Body of pancreas (tissue), 4 donors: ENCODE results near the gene SKIL. TPM values are rescaled to one million over a fixed set of nuclear protein-coding genes. Genes with fewer than 3 reads are reported as not detected.

Experiments
- ATAC-seq: fragments of 150-250 bp; one replicate; pipeline ENCODE4 v1.9.1; 2016
- DNase-seq, 4 donors: peaks; one replicate each; pipeline ENCODE4 v3.0.0-alpha.2; 2019
- H3K27ac ChIP-seq, 4 donors: fragments of 200-600 bp; sonication (generic); 1 replicate in 3 of 4; 2 replicates in 1 of 4; pipeline versions ENCODE4 v1.5.1 to v1.6.1; 2016 to 2019; ENCODE audit warnings: mild to moderate bottlenecking in 1 of 4, mixed read lengths in 1 of 4, moderate library complexity in 1 of 4
- H3K27me3 ChIP-seq, 2 donors: fragments of 200-600 bp; sonication (generic); one replicate each; pipeline ENCODE4 v1.6.0; 2016; ENCODE audit warnings: mild to moderate bottlenecking in 1 of 2
- H3K36me3 ChIP-seq, 2 donors: fragments of 200-600 bp; sonication (generic); replicated peaks in 1 of 2; 2 replicates each; pipeline ENCODE4 v1.5.1; 2016; ENCODE audit warnings: low read depth in 2 of 2; ENCODE audit not compliant: insufficient read depth in 1 of 2
- H3K4me1 ChIP-seq: fragments of 200-600 bp; sonication (generic); one replicate; pipeline ENCODE4 v1.6.0; 2016
- H3K4me3 ChIP-seq, 2 donors: fragments of 200-600 bp; sonication (generic); 1 replicate in 1 of 2; 2 replicates in 1 of 2; pipeline ENCODE4 v1.5.1; 2016 to 2019
- H3K9me3 ChIP-seq, 3 donors: fragments of 200-600 bp; sonication (generic); 1 replicate in 2 of 3; 2 replicates in 1 of 3; pipeline ENCODE4 v1.5.1; 2016
- CTCF ChIP-seq, 7 experiments: fragments of 450-650 bp in 4 of 7; fragments of 200-600 bp in 3 of 7; sonication (generic) in 3 of 7; IDR thresholded peaks; one replicate each; pipeline ENCODE4 v1.5.1; 2016 to 2019; ENCODE audit warnings: antibody characterized with exemption in 7 of 7
- POLR2A ChIP-seq, 3 donors: fragments of 450-650 bp; IDR thresholded peaks; one replicate each; pipeline ENCODE4 v1.6.1; 2016; ENCODE audit warnings: antibody characterized with exemption in 3 of 3, mild to moderate bottlenecking in 2 of 3
- WGBS, 2 donors: methylation state at CpG; one replicate each; pipeline ENCODE4 v1.1.5; 2017; 5-methylcytosine and 5-hydroxymethylcytosine counted together
- intact Hi-C: fragments of 100-400 bp; cut with DNase I; formaldehyde crosslinking; loops from one replicate; pipeline ENCODE4 v1.15.1; 2023
- total RNA-seq, 2 donors: library from RNA; depleted of rRNA; stranded (reverse); fragments of >200 nt; gene quantifications; one replicate each; pipeline ENCODE4 v1.1.0, GENCODE V29; 2016

Gene SKIL
- total RNA-seq, 2 donors from 2014 or later, result 17.5 to 22.6 TPM

GRCh38 chr3:170420307-170420821 is 62.8 kb downstream of the SKIL start:
- Histone ChIP-seq H3K4me1 (peaks cover 19% of the 10 kb centered on the region), H3K27me3 (peaks cover 0 to 8% of the 10 kb centered on the region in 2 donors), H3K27ac (no peak overlapping the region), H3K4me3 (no peak overlapping the region), H3K36me3 (no peaks in the 10 kb centered on the region), H3K9me3 (no peaks in the 10 kb centered on the region)
- no peak for TF ChIP-seq POLR2A (IDR thresholded peaks at IDR 0.05)
- TF ChIP-seq CTCF (IDR thresholded peaks at IDR 0.05), result no peak
- DNase-seq (no peak), ATAC-seq (no peak)
- intact Hi-C loops, result no loop called here
- WGBS, 2 donors, result 60 to 71% methylated on average over 17 of the region's 17 CpGs

GRCh38 chr3:170421111-170421641 is 63.7 kb downstream of the SKIL start:
- H3K36me3 ChIP-seq, result no peaks in the 10 kb centered on the region
- peaks cover 0 to 8% of the 10 kb centered on the region in 2 donors for H3K27me3 ChIP-seq
- ATAC-seq (no peak), DNase-seq (no peak)
- intact Hi-C loops, result no loop called here
- 68 to 70% methylated on average over 10 to 12 of the region's 12 CpGs for WGBS, 2 donors
- no peaks in the 10 kb centered on the region for H3K9me3 ChIP-seq
- TF ChIP-seq CTCF (IDR thresholded peaks at IDR 0.05) (no peak), POLR2A (IDR thresholded peaks at IDR 0.05) (no peak)
- H3K27ac ChIP-seq, result no peak overlapping the region
- H3K4me3 ChIP-seq, result no peak overlapping the region
- H3K4me1 ChIP-seq, result peaks cover 19% of the 10 kb centered on the region

GRCh38 chr3:170421758-170422157 is 64.2 kb downstream of the SKIL start:
- Histone ChIP-seq H3K27ac (no peak overlapping the region), H3K9me3 (no peaks in the 10 kb centered on the region), H3K4me1 (peaks cover 19% of the 10 kb centered on the region), H3K4me3 (no peak overlapping the region), H3K36me3 (no peaks in the 10 kb centered on the region), H3K27me3 (peaks cover 0 to 8% of the 10 kb centered on the region in 2 donors)
- DNase-seq (no peak), ATAC-seq (no peak)
- intact Hi-C loops, result no loop called here
- TF ChIP-seq POLR2A (IDR thresholded peaks at IDR 0.05) (no peak), CTCF (IDR thresholded peaks at IDR 0.05) (no peak)
- 82 to 84% methylated on average over 2 of the region's 2 CpGs for WGBS, 2 donors

- WGBS, 2 donors, result 83 to 99% methylated on average over 8 of the region's 8 CpGs
- no peak for TF ChIP-seq CTCF (IDR thresholded peaks at IDR 0.05)
- TF ChIP-seq POLR2A (IDR thresholded peaks at IDR 0.05), result no peak
These were observed 65.6 kb downstream of the SKIL start for GRCh38 chr3:170423001-170423615.

GRCh38 chr3:170424879-170425278 is 67.4 kb downstream of the SKIL start:
- no peak for ATAC-seq
- peaks cover under 1% of the 10 kb centered on the region for H3K4me1 ChIP-seq
- H3K9me3 ChIP-seq, result no peaks in the 10 kb centered on the region
- 80 to 81% methylated on average over 8 of the region's 8 CpGs for WGBS, 2 donors
- no peak overlapping the region for H3K4me3 ChIP-seq
- peaks cover 0 to under 1% of the 10 kb centered on the region in 2 donors for H3K27me3 ChIP-seq
- TF ChIP-seq CTCF (IDR thresholded peaks at IDR 0.05) (no peak), POLR2A (IDR thresholded peaks at IDR 0.05) (no peak)
- intact Hi-C loops, result no loop called here
- H3K27ac ChIP-seq, result no peak overlapping the region
- no peak for DNase-seq
- no peaks in the 10 kb centered on the region for H3K36me3 ChIP-seq

More at GRCh38 chr3:170423001-170423615, 65.6 kb downstream of the SKIL start:
- Histone ChIP-seq H3K27ac (no peak overlapping the region), H3K4me3 (no peak overlapping the region), H3K9me3 (no peaks in the 10 kb centered on the region), H3K27me3 (peaks cover 0 to 8% of the 10 kb centered on the region in 2 donors), H3K4me1 (peaks cover 19% of the 10 kb centered on the region), H3K36me3 (no peaks in the 10 kb centered on the region)
- ATAC-seq (no peak), DNase-seq (no peak)
- intact Hi-C loops, result no loop called here
